Ovary (tissue), 9 donors: ENCODE results near the gene ABCA13. TPM values are rescaled to one million over a fixed set of nuclear protein-coding genes. Genes with fewer than 3 reads are reported as not detected.

Source experiments
- DNase-seq, 5 donors: peaks; one replicate each; pipeline ENCODE4 v3.0.0-alpha.2; 2019 to 2020
- H3K27ac ChIP-seq, 2 donors: fragments of 200-600 bp; one replicate each; pipeline versions ENCODE4 v1.5.1 to v1.8.0; 2019 to 2022
- H3K27me3 ChIP-seq: fragments of 200-600 bp; one replicate; pipeline ENCODE4 v1.8.0; 2022
- H3K36me3 ChIP-seq: fragments of 200-600 bp; sonication (generic); one replicate; pipeline ENCODE4 v1.5.1; 2019
- H3K4me1 ChIP-seq: one replicate; pipeline ENCODE4 v1.8.1; 2013; ENCODE audit warnings: mild to moderate bottlenecking, moderate library complexity; ENCODE audit not compliant: insufficient read depth
- H3K4me3 ChIP-seq: fragments of 200-600 bp; sonication (generic); one replicate; pipeline ENCODE4 v1.5.1; 2017
- H3K9me3 ChIP-seq, 2 donors: fragments of 200-600 bp in 1 of 2; sonication (generic) in 1 of 2; one replicate each; pipeline versions ENCODE4 v1.5.1 to v1.8.1; 2013 to 2019; ENCODE audit warnings: mild to moderate bottlenecking in 1 of 2, moderate library complexity in 1 of 2
- CTCF ChIP-seq, 3 donors: fragments of 450-650 bp in 2 of 3; fragments of 200-600 bp in 1 of 3; IDR thresholded peaks; one replicate each; pipeline versions ENCODE4 v1.5.1 to v1.8.0; 2016 to 2022; ENCODE audit warnings: antibody characterized with exemption in 3 of 3, mild to moderate bottlenecking in 1 of 3
- EP300 ChIP-seq: sonication (generic); formaldehyde crosslinking; IDR thresholded peaks from one replicate; pipeline ENCODE4 v1.6.1; 2017; ENCODE audit warnings: antibody characterized with exemption
- POLR2A ChIP-seq: fragments of 450-650 bp; IDR thresholded peaks from one replicate; pipeline ENCODE4 v1.6.1; 2017; ENCODE audit warnings: antibody characterized with exemption, mild to moderate bottlenecking, moderate library complexity
- WGBS, 3 donors: extraction: QIAGEN DNeasy Blood & Tissue Kit in 1 of 3; methylation state at CpG; one replicate each; pipeline versions ENCODE4 v1.1.5 to v1.1.7; 2013 to 2017; 5-methylcytosine and 5-hydroxymethylcytosine counted together
- intact Hi-C, 4 donors: fragments of 100-400 bp; cut with DNase I; formaldehyde crosslinking; loops; one replicate each; pipeline versions ENCODE4 v1.11.0 to v1.15.1; 2022 to 2023
- polyA plus RNA-seq, 2 donors: library from polyadenylated mRNA; stranded (reverse); fragments of 200-250 nt in 1 of 2; fragments of 350-450 nt in 1 of 2; fragmentation: Illumina TruSeq in 1 of 2; extraction: RNeasy Lipid Tissue Mini Kit (QIAGEN cat#74804) in 1 of 2; gene quantifications; one replicate each; pipeline ENCODE4 v1.2.3, GENCODE V29; 2013 to 2014
- total RNA-seq, 7 donors: library from RNA; depleted of rRNA in 2 of 7; stranded (reverse); fragments of >200 nt in 2 of 7; fragmentation: NEBNext Ultra II Directional in 3 of 7; extraction: Animal tissue kit (Norgen Biotek cat#: 25700) in 3 of 7; gene quantifications; one replicate each; pipeline versions ENCODE4 v1.1.0 to v1.2.4, GENCODE V29; 2016 to 2023
- donor health status: DM: no; HTN: no; CAD: no; lungs with moderate emphysema.
- donor health status: DM: no; HTN: no; CAD: no.
- donor health status: Bipolar disorder and iron deficiency.
- donor health status: DM: yes; HTN: yes; CAD: no.
- donor health status: DM: no; HTN: no; CAD: no.
- donor health status: DM: yes; HTN: yes; CAD: no.

The ABCA13 gene
- total and polyA plus RNA-seq, 9 donors: 0.02 to 4.1 (median 0.20) TPM

- Histone ChIP-seq H3K27me3 (no peaks in the 10 kb centered on the region), H3K4me1 (no peaks in the 10 kb centered on the region), H3K9me3 (no peaks in the 10 kb centered on the region), H3K4me3 (no peak overlapping the region), H3K36me3 (no peaks in the 10 kb centered on the region), H3K27ac (no peak overlapping the region)
- TF ChIP-seq CTCF (IDR thresholded peaks at IDR 0.05) (no peak), POLR2A (no peak), EP300 (no peak)
- DNase-seq: no peak
- intact Hi-C loops: no loop called here
These were observed 275.5 kb downstream of the ABCA13 start for GRCh38 chr7:48446721-48447120.

GRCh38 chr7:48452218-48452617 lies 281.0 kb downstream of the ABCA13 start:
- no peak overlapping the region for H3K27ac ChIP-seq
- no peaks in the 10 kb centered on the region for H3K36me3 ChIP-seq
- intact Hi-C loops: no loop called here
- DNase-seq: no peak
- TF ChIP-seq CTCF (IDR thresholded peaks at IDR 0.05) (no peak), POLR2A (no peak), EP300 (no peak)
- no peaks in the 10 kb centered on the region for H3K9me3 ChIP-seq
- H3K4me3 ChIP-seq: no peak overlapping the region
- no peaks in the 10 kb centered on the region for H3K27me3 ChIP-seq
- WGBS, 3 donors: 67 to 84% (median 76%) methylated on average over 1 of the region's 1 CpG
- H3K4me1 ChIP-seq: no peaks in the 10 kb centered on the region

GRCh38 chr7:48454750-48455192 lies 283.5 kb downstream of the ABCA13 start:
- Histone ChIP-seq H3K27ac (no peak overlapping the region), H3K9me3 (no peaks in the 10 kb centered on the region), H3K36me3 (no peaks in the 10 kb centered on the region), H3K4me1 (no peaks in the 10 kb centered on the region), H3K4me3 (no peak overlapping the region), H3K27me3 (no peaks in the 10 kb centered on the region)
- intact Hi-C loops: no loop called here
- WGBS, 3 donors: 76 to 96% (median 95%) methylated on average over 38 of the region's 38 CpGs
- TF ChIP-seq POLR2A: no peak
- no peak for DNase-seq

- H3K27ac ChIP-seq: no peak overlapping the region
- no peak for DNase-seq
- WGBS, 3 donors: 83 to 95% (median 94%) methylated on average over 17 of the region's 17 CpGs
- H3K36me3 ChIP-seq: no peaks in the 10 kb centered on the region
- intact Hi-C loops: no loop called here
- H3K4me3 ChIP-seq: no peak overlapping the region
- H3K4me1 ChIP-seq: no peaks in the 10 kb centered on the region
- H3K9me3 ChIP-seq: no peaks in the 10 kb centered on the region
- TF ChIP-seq CTCF (IDR thresholded peaks at IDR 0.05) (no peak), POLR2A (no peak), EP300 (no peak)
- no peaks in the 10 kb centered on the region for H3K27me3 ChIP-seq
These were observed 284.1 kb downstream of the ABCA13 start for GRCh38 chr7:48455363-48455762.

GRCh38 chr7:48458701-48459524 lies 287.7 kb downstream of the ABCA13 start:
- no peaks in the 10 kb centered on the region for H3K27me3 ChIP-seq
- H3K27ac ChIP-seq: no peak overlapping the region
- TF ChIP-seq CTCF (IDR thresholded peaks at IDR 0.05): no peak
- no peak for TF ChIP-seq EP300
- TF ChIP-seq POLR2A: no peak
- DNase-seq: no peak
- intact Hi-C loops: no loop called here
- no peaks in the 10 kb centered on the region for H3K36me3 ChIP-seq
- H3K4me1 ChIP-seq: no peaks in the 10 kb centered on the region
- no peaks in the 10 kb centered on the region for H3K9me3 ChIP-seq
- no peak overlapping the region for H3K4me3 ChIP-seq
- 67 to 90% (median 72%) methylated on average over 4 of the region's 4 CpGs for WGBS, 3 donors
